Measurements from ENCODE around the gene VASH1.
"Not testable (repeated sequence)": the region's sequence is repeated elsewhere in the genome, so short reads cannot be mapped to it uniquely, and the experiment has no call there.

VASH1 gene

DNA sequence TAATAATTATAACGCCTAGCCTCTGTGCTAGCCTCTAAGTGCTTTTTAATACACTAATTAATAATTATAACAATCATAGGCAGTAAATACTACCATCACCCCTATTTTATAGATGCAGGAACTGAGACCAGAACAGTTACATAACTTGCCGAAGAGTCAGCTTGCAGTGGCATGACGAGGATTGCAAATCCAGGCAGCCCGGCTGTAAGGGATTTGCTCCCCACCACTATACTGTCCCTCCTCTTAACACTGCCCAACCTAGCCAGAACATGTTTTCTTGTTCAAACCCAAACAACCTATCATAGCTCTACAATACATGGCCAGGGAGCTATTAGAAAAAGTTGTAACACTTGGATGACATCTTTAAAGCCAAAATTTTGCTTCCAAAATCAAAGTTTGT lies 33.9 kb upstream of the VASH1 start:
- Histone ChIP-seq H3K36me3 (ENCODE audit: control insufficient read depth, insufficient read depth, low read length) (no peaks in the 10 kb centered on the region), H3K4me2 (ENCODE audit: low read length) (no peak overlapping the region), H3K9ac (no peak overlapping the region), H3K79me2 (no peaks in the 10 kb centered on the region), H3K27ac (peak overlapping the region; percentile 36), H3K27me3 (ENCODE audit: control insufficient read depth, insufficient read depth, low read length) (no peaks in the 10 kb centered on the region), H2AFZ (no peak overlapping the region), H3K9me3 (ENCODE audit: control insufficient read depth, low read length) (no peaks in the 10 kb centered on the region), H3K4me1 (no peaks in the 10 kb centered on the region), H3K4me3 (ENCODE audit: low read depth, low read length) (no peak overlapping the region)
- TF ChIP-seq, protein P1, sequence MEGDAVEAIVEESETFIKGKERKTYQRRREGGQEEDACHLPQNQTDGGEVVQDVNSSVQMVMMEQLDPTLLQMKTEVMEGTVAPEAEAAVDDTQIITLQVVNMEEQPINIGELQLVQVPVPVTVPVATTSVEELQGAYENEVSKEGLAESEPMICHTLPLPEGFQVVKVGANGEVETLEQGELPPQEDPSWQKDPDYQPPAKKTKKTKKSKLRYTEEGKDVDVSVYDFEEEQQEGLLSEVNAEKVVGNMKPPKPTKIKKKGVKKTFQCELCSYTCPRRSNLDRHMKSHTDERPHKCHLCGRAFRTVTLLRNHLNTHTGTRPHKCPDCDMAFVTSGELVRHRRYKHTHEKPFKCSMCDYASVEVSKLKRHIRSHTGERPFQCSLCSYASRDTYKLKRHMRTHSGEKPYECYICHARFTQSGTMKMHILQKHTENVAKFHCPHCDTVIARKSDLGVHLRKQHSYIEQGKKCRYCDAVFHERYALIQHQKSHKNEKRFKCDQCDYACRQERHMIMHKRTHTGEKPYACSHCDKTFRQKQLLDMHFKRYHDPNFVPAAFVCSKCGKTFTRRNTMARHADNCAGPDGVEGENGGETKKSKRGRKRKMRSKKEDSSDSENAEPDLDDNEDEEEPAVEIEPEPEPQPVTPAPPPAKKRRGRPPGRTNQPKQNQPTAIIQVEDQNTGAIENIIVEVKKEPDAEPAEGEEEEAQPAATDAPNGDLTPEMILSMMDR (IDR thresholded peaks at IDR 0.05), result no peak

DNA sequence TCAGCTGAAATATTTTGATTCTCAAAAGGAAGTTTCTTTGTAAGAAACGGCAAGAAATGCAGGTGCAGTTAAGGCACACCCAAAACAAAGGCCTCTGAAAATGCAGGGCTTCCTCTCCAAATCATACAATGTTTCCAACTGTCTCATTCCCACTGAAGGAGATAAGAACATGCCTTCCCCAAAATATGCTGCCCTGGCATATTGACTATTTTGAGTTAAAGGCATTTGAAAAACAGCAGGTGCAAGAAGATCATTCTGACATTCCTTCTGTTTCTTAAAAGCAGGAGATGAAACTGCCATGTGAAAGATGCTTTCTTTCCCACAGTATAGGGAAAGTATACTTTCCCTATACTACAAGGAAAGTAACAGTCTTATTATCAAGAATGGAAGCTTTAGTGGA lies 33.4 kb upstream of the VASH1 start:
- no peak overlapping the region for H3K4me2 ChIP-seq (ENCODE audit: low read length)
- no peaks in the 10 kb centered on the region for H3K27me3 ChIP-seq (ENCODE audit: control insufficient read depth, insufficient read depth, low read length)
- no peak overlapping the region for H3K27ac ChIP-seq

DNA sequence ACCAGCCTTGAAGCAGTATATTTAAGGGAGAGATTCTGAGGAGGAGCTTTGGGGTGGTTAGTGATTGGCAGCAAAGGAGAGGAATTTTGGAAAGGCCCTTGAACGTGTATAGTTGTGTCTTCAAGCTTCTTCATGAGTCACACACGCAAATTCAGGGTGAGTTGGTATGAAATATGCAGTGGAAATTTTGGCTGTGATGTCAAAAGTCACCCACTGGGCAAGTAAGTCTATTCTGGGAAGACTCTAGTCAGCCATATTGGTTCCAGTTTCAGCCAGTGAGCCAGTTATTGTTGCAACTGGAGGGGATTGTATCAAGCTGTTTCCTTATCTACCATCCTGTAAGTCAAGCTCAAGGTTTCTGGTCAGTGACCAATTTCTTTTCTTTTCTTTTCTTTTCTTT lies 32.0 kb upstream of the VASH1 start:
- no peak overlapping the region for H3K9ac ChIP-seq
- no peak overlapping the region for H2AFZ ChIP-seq
- no peaks in the 10 kb centered on the region for H3K9me3 ChIP-seq (ENCODE audit: control insufficient read depth, low read length)
- no peak overlapping the region for H3K27ac ChIP-seq
- H3K27me3 ChIP-seq (ENCODE audit: control insufficient read depth, insufficient read depth, low read length), result no peaks in the 10 kb centered on the region
- no peaks in the 10 kb centered on the region for H3K79me2 ChIP-seq
- H3K4me2 ChIP-seq (ENCODE audit: low read length), result no peak overlapping the region
- H3K4me3 ChIP-seq (ENCODE audit: low read depth, low read length), result no peak overlapping the region
- no peaks in the 10 kb centered on the region for H3K36me3 ChIP-seq (ENCODE audit: control insufficient read depth, insufficient read depth, low read length)
- TF ChIP-seq, protein P1 (IDR thresholded peaks at IDR 0.05), result no peak
- no peaks in the 10 kb centered on the region for H3K4me1 ChIP-seq

More for the DNA sequence above, 33.4 kb upstream of the VASH1 start:
- Histone ChIP-seq H3K4me3 (ENCODE audit: low read depth, low read length) (no peak overlapping the region), H3K4me1 (no peaks in the 10 kb centered on the region), H2AFZ (no peak overlapping the region), H3K9ac (no peak overlapping the region), H3K36me3 (ENCODE audit: control insufficient read depth, insufficient read depth, low read length) (no peaks in the 10 kb centered on the region), H3K79me2 (no peaks in the 10 kb centered on the region), H3K9me3 (ENCODE audit: control insufficient read depth, low read length) (no peaks in the 10 kb centered on the region)
- TF ChIP-seq, protein P1 (IDR thresholded peaks at IDR 0.05), result no peak

DNA sequence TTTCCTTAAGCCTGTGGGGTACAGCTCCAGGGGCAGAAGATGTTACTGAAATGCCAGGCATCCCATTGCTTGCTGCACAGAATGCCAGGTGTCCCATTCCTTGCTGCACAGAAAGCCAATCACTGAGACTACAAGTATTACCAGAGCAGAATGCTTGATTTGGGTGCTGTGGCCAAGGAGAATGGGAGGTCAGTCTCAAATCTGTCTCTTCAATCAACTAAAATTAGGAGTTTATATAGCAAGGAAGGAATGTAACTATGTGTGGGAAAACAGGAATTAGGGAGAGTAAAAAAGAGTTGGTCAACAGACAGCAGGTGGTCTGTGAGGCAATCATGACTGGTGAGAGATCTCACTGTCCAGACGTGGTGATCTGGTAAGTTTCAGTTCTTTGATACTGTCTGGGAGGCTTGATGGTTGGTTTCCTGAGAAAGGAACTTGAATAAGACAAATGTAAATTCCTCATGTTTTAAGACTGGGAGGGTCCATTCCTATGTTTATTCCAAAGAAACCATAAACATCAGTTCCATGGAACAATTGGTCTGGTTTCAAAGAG lies 31.2 kb upstream of the VASH1 start:
- Histone ChIP-seq H3K4me3 (ENCODE audit: low read depth, low read length) (no peak overlapping the region), H3K36me3 (ENCODE audit: control insufficient read depth, insufficient read depth, low read length) (no peaks in the 10 kb centered on the region), H3K27ac (no peak overlapping the region), H3K79me2 (no peaks in the 10 kb centered on the region), H3K9me3 (ENCODE audit: control insufficient read depth, low read length) (no peaks in the 10 kb centered on the region), H3K4me2 (ENCODE audit: low read length) (no peak overlapping the region), H3K9ac (no peak overlapping the region), H3K27me3 (ENCODE audit: control insufficient read depth, insufficient read depth, low read length) (no peaks in the 10 kb centered on the region), H3K4me1 (no peaks in the 10 kb centered on the region), H2AFZ (no peak overlapping the region)
- TF ChIP-seq, protein P1 (IDR thresholded peaks at IDR 0.05), result no peak

DNA sequence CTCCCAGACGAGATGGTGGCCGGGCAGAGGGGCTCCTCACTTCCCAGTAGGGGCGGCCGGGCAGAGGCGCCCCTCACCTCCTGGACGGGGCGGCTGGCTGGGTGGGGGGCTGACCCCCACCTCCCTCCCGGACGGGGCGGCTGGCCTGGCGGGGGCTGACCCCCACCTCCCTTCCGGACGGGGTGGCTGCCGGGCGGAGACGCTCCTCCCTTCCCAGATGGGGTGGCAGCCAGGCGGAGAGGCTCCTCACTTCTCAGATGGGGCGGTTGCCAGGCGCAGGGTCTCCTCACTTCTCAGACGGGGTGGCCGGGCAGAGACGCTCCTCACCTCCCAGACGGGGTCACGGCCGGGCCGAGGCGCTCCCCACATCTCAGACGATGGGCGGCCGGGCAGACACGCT lies 26.8 kb upstream of the VASH1 start:
- not testable (repeated sequence) for H3K79me2 ChIP-seq; H2AFZ ChIP-seq; H3K9ac ChIP-seq; H3K4me1 ChIP-seq; H3K9me3 ChIP-seq (ENCODE audit: control insufficient read depth, low read length); H3K27ac ChIP-seq; H3K36me3 ChIP-seq (ENCODE audit: control insufficient read depth, insufficient read depth, low read length); H3K4me3 ChIP-seq (ENCODE audit: low read depth, low read length); H3K4me2 ChIP-seq (ENCODE audit: low read length); H3K27me3 ChIP-seq (ENCODE audit: control insufficient read depth, insufficient read depth, low read length)

All from parathyroid adenoma (tissue), 2 donors.